ENCODE data around the gene EXOC5. TPM values are rescaled to one million over a fixed set of nuclear protein-coding genes. Genes with fewer than 3 reads are reported as not detected.
"Not testable (repeated sequence)": the region's sequence is repeated elsewhere in the genome, so short reads cannot be mapped to it uniquely, and the experiment has no call there.

EXOC5 gene
- total RNA-seq, 3 donors from 2014 or later (not counting 1 experiment from before 2014, with no cell fraction given): 37.1 to 42.0 (median 41.7) TPM

DNA sequence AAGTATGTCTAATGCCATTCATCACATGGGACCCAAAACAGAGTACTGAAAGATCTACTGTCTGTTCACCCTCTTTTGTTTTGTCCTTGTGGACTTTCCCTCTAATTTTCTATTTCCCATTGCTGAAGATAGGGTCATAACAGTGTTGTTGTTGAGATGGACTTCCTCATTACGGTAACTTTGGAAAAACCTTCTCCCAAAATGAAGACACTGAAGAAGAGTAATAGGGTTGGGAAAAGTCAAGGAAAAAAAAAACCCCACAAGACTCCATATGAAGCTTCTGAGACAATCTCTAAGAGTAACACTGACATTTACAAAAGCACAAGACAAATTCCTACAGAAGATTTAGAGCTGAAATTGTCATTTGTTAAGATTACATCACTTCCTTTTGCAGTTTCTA, 36.7 kb downstream of the EXOC5 start:
- WGBS (ENCODE audit: insufficient coverage): no CpG with 5 or more reads among the region's 1 CpG
- peaks cover 2% of the 10 kb centered on the region in 2 donors for H3K9me3 Mint-ChIP-seq
- no peak overlapping the region for H3K27ac ChIP-seq (ENCODE audit: low read length)
- no peaks in the 10 kb centered on the region for H3K27me3 Mint-ChIP-seq (ENCODE audit: low read depth in 2 of 2)
- H3K4me3 ChIP-seq (ENCODE audit: low read length): no peak overlapping the region
- H3K4me3 Mint-ChIP-seq: no peak overlapping the region
- intact Hi-C loops (cut with micrococcal nuclease): no loop called here
- DNase-seq (no peak), ATAC-seq (no peak)
- H3K27me3 ChIP-seq (ENCODE audit: control insufficient read depth, insufficient read depth, low read length): no peaks in the 10 kb centered on the region
- no peaks in the 10 kb centered on the region for H3K4me1 Mint-ChIP-seq
- no peaks in the 10 kb centered on the region for H3K9me3 ChIP-seq (ENCODE audit: control insufficient read depth, insufficient read depth, low read length)
- no peak overlapping the region for H3K27ac Mint-ChIP-seq
- H3K36me3 ChIP-seq (ENCODE audit: control insufficient read depth, insufficient read depth, low read length): peaks cover 33% of the 10 kb centered on the region
- no peaks in the 10 kb centered on the region for H3K4me1 ChIP-seq (ENCODE audit: control insufficient read depth, insufficient read depth, low read length)
- TF ChIP-seq, protein P1, sequence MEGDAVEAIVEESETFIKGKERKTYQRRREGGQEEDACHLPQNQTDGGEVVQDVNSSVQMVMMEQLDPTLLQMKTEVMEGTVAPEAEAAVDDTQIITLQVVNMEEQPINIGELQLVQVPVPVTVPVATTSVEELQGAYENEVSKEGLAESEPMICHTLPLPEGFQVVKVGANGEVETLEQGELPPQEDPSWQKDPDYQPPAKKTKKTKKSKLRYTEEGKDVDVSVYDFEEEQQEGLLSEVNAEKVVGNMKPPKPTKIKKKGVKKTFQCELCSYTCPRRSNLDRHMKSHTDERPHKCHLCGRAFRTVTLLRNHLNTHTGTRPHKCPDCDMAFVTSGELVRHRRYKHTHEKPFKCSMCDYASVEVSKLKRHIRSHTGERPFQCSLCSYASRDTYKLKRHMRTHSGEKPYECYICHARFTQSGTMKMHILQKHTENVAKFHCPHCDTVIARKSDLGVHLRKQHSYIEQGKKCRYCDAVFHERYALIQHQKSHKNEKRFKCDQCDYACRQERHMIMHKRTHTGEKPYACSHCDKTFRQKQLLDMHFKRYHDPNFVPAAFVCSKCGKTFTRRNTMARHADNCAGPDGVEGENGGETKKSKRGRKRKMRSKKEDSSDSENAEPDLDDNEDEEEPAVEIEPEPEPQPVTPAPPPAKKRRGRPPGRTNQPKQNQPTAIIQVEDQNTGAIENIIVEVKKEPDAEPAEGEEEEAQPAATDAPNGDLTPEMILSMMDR (IDR thresholded peaks at IDR 0.05): no peak
- H3K36me3 Mint-ChIP-seq: peaks cover 10% of the 10 kb centered on the region

GRCh38 chr14:57228320-57228719, 40.4 kb downstream of the EXOC5 start:
- H3K27me3 Mint-ChIP-seq (ENCODE audit: low read depth in 2 of 2); H3K27me3 ChIP-seq (ENCODE audit: control insufficient read depth, insufficient read depth, low read length); H3K27ac ChIP-seq (ENCODE audit: low read length); H3K4me1 Mint-ChIP-seq; ATAC-seq; H3K9me3 Mint-ChIP-seq; intact Hi-C loops (cut with micrococcal nuclease); H3K4me1 ChIP-seq (ENCODE audit: control insufficient read depth, insufficient read depth, low read length); H3K4me3 ChIP-seq (ENCODE audit: low read length); DNase-seq; H3K9me3 ChIP-seq (ENCODE audit: control insufficient read depth, insufficient read depth, low read length); H3K4me3 Mint-ChIP-seq: not testable (repeated sequence)
- H3K36me3 ChIP-seq (ENCODE audit: control insufficient read depth, insufficient read depth, low read length): peaks cover 31% of the 10 kb centered on the region
- 100% methylated on average over 1 of the region's 2 CpGs for WGBS (ENCODE audit: insufficient coverage)
- H3K27ac Mint-ChIP-seq: peak overlapping the region in 1 of 2 donors; percentile 51
- H3K36me3 Mint-ChIP-seq: peaks cover 10% of the 10 kb centered on the region

DNA sequence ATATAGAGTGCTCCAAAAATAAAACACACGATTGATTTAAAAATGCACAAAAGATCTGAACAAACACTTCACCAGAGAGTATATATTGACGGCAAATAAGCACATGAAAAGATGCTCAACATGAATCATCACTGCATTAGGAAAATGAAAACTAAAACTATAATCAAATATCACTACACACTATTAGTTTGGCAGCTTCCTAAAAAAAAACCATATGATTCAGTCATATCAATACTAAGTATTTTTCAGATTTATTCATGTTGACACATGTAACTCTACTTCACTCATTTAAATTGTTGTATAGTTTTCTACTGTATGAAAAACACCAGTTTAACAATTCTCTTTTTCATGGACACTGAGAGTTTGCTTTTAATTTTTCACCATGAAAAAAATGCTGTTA, 41.6 kb downstream of the EXOC5 start:
- H3K27me3 Mint-ChIP-seq (ENCODE audit: low read depth in 2 of 2): no peaks in the 10 kb centered on the region
- H3K4me1 Mint-ChIP-seq: peaks cover 0 to 5% of the 10 kb centered on the region in 2 donors
- DNase-seq: no peak
- H3K27ac ChIP-seq (ENCODE audit: low read length): no peak overlapping the region
- peak overlapping the region in 1 of 2 donors; percentile 9 for H3K27ac Mint-ChIP-seq
- H3K36me3 ChIP-seq (ENCODE audit: control insufficient read depth, insufficient read depth, low read length): peaks cover 26% of the 10 kb centered on the region
- WGBS (ENCODE audit: insufficient coverage): 70% methylated on average over 2 of the region's 2 CpGs
- no peak for ATAC-seq
- H3K9me3 ChIP-seq (ENCODE audit: control insufficient read depth, insufficient read depth, low read length): no peaks in the 10 kb centered on the region
- H3K4me3 ChIP-seq (ENCODE audit: low read length): no peak overlapping the region
- H3K4me3 Mint-ChIP-seq: no peak overlapping the region
- peaks cover 2% of the 10 kb centered on the region in 2 donors for H3K9me3 Mint-ChIP-seq
- H3K27me3 ChIP-seq (ENCODE audit: control insufficient read depth, insufficient read depth, low read length): no peaks in the 10 kb centered on the region
- peaks cover 10% of the 10 kb centered on the region for H3K36me3 Mint-ChIP-seq
- TF ChIP-seq, protein P1 (IDR thresholded peaks at IDR 0.05): no peak
- H3K4me1 ChIP-seq (ENCODE audit: control insufficient read depth, insufficient read depth, low read length): no peaks in the 10 kb centered on the region
- intact Hi-C loops (cut with micrococcal nuclease): no loop called here

DNA sequence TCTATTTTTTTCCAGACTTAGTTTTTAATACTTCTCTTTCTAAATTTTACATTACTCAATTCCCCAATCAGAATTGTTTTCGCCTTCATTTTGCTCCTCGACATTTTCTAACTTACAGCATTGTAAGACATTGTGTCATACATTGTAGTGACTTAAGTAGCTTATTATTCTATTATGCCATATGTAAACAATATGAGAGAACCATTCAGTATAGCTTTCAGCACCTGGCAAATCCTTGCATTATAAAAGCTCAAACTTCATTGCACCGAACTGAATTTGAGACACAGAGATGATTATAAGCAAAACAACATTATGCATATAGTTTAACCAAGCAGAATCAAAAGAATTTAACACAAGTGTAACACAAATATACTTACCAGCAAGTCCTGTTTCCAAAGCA, 46.8 kb downstream of the EXOC5 start:
- no peak overlapping the region for H3K4me3 Mint-ChIP-seq
- Histone ChIP-seq H3K4me3 (ENCODE audit: low read length) (no peak overlapping the region), H3K27me3 (ENCODE audit: control insufficient read depth, insufficient read depth, low read length) (no peaks in the 10 kb centered on the region), H3K4me1 (ENCODE audit: control insufficient read depth, insufficient read depth, low read length) (no peaks in the 10 kb centered on the region), H3K36me3 (ENCODE audit: control insufficient read depth, insufficient read depth, low read length) (peaks cover 30% of the 10 kb centered on the region), H3K27ac (ENCODE audit: low read length) (no peak overlapping the region), H3K9me3 (ENCODE audit: control insufficient read depth, insufficient read depth, low read length) (no peaks in the 10 kb centered on the region)
- peaks cover 9% of the 10 kb centered on the region for H3K36me3 Mint-ChIP-seq
- DNase-seq (no peak), ATAC-seq (no peak)
- no peaks in the 10 kb centered on the region for H3K9me3 Mint-ChIP-seq
- intact Hi-C loops (cut with micrococcal nuclease): no loop called here
- H3K4me1 Mint-ChIP-seq: peaks cover 0 to 5% of the 10 kb centered on the region in 2 donors
- TF ChIP-seq, protein P1 (IDR thresholded peaks at IDR 0.05): no peak
- H3K27ac Mint-ChIP-seq: no peak overlapping the region
- WGBS (ENCODE audit: insufficient coverage): 100% methylated on average over 1 of the region's 3 CpGs
- no peaks in the 10 kb centered on the region for H3K27me3 Mint-ChIP-seq (ENCODE audit: low read depth in 2 of 2)
